HCT116 (cell line): Measurements from ENCODE around the gene PPM1M. TPM values are rescaled to one million over a fixed set of nuclear protein-coding genes. Genes with fewer than 3 reads are reported as not detected.

Source experiments
- ATAC-seq: fragments of 200-7000 bp; cut with Tn5 transposase; 2 replicates; pipeline ENCODE4 v1.9.1; 2020; ENCODE audit warnings: mild to moderate bottlenecking, moderate library complexity
- BruUV-seq: library from RNA; stranded (reverse); fragments of 400-500 nt; replicated peaks from 2 replicates; lab custom pipeline; 2021; lab: Mats Ljungman, UMichigan
- CTCF ChIA-PET: fragments of 300-600 bp; sonication (Branson Sonifier 250); formaldehyde crosslinking; loops from one replicate; lab custom pipeline; 2021; ENCODE audit warnings: antibody characterized with exemption; lab: Charles Lee
- POLR2A ChIA-PET: fragments of 300-600, 350-600 bp; sonication (Branson Sonifier 250); formaldehyde crosslinking; loops from one replicate; lab custom pipeline; 2021; ENCODE audit warnings: antibody characterized with exemption; lab: Charles Lee
- RAD21 ChIA-PET, 2 experiments: fragments of 300-600 bp; sonication (Branson Sonifier 250); formaldehyde crosslinking; loops; one replicate each; lab custom pipeline; 2023; ENCODE audit warnings: low total read pairs in 2 of 2; ENCODE audit not compliant: uncharacterized antibody in 2 of 2, unreplicated experiment in 2 of 2, low non-redundant PET in 1 of 2; lab: Charles Lee
- DNase-seq: peaks from one replicate; pipeline ENCODE4 v3.0.0-alpha.2; 2010; ENCODE audit warnings: low read depth, low spot score
- H2AFZ ChIP-seq: fragments of 200-600 bp; shearing (Covaris generic), sonication (generic); 2 replicates; pipeline ENCODE4 v1.6.1; 2017; ENCODE audit warnings: low read depth, mixed run types, mixed read lengths, antibody characterized with exemption, low read length; ENCODE audit not compliant: poor library complexity, severe bottlenecking
- H3K27ac ChIP-seq: 2 replicates; pipeline ENCODE4 v1.5.1; 2012; ENCODE audit warnings: low read depth, low read length
- H3K27me3 ChIP-seq: fragments of 200-600 bp; sonication (generic); 2 replicates; pipeline ENCODE4 v1.6.1; 2016; ENCODE audit warnings: mixed run types, low read length, mixed read lengths; ENCODE audit not compliant: insufficient read depth
- H3K36me3 ChIP-seq, 2 experiments: fragments of 200-500 bp in 1 of 2; fragments of 200-600 bp in 1 of 2; sonication (Bioruptor generic) in 1 of 2; sonication (generic) in 1 of 2; 2 replicates each; pipeline versions ENCODE4 v1.5.1 to v1.6.1; 2014 to 2016; ENCODE audit warnings: low read length in 2 of 2, inconsistent platforms in 1 of 2, mixed read lengths in 1 of 2, mixed run types in 1 of 2; ENCODE audit not compliant: insufficient read depth in 2 of 2, control insufficient read depth in 1 of 2
- H3K4me1 ChIP-seq, 2 experiments: fragments of 200-600 bp in 1 of 2; sonication (generic) in 1 of 2; 2 replicates each; pipeline versions ENCODE4 v1.5.1 to v1.6.1; 2012 to 2017; ENCODE audit warnings: low read length in 2 of 2, inconsistent platforms in 1 of 2, mild to moderate bottlenecking in 1 of 2, mixed read lengths in 1 of 2, mixed run types in 1 of 2, moderate library complexity in 1 of 2; ENCODE audit not compliant: insufficient read depth in 2 of 2, control insufficient read depth in 1 of 2
- H3K4me2 ChIP-seq: fragments of 200-600 bp; sonication (generic); 2 replicates; pipeline ENCODE4 v1.6.1; 2017; ENCODE audit warnings: mixed run types, low read length, mixed read lengths
- H3K4me3 ChIP-seq, 2 experiments: fragments of 200-600 bp in 1 of 2; sonication (generic) in 1 of 2; replicated peaks in 1 of 2; 2 replicates each; pipeline ENCODE4 v1.5.1; 2011 to 2016; ENCODE audit warnings: low read length in 2 of 2, control low read depth in 1 of 2, low read depth in 1 of 2, mild to moderate bottlenecking in 1 of 2, mixed read lengths in 1 of 2, mixed run types in 1 of 2
- H3K79me2 ChIP-seq: fragments of 200-600 bp; sonication (generic); 2 replicates; pipeline ENCODE4 v1.6.1; 2017; ENCODE audit warnings: mild to moderate bottlenecking, mixed run types, low read length, moderate library complexity, mixed read lengths; ENCODE audit not compliant: insufficient read depth
- H3K9ac ChIP-seq: fragments of 200-600 bp; sonication (generic); 2 replicates; pipeline ENCODE4 v1.6.1; 2016; ENCODE audit warnings: low read length, mixed read lengths
- H3K9me2 ChIP-seq: fragments of 200-600 bp; sonication (generic), shearing (Covaris generic); 2 replicates; pipeline ENCODE4 v1.6.1; 2017; ENCODE audit warnings: mixed run types, mild to moderate bottlenecking, moderate library complexity; ENCODE audit not compliant: insufficient read depth
- H3K9me3 ChIP-seq, 2 experiments: fragments of 200-500 bp in 1 of 2; fragments of 200-600 bp in 1 of 2; sonication (Bioruptor generic) in 1 of 2; sonication (generic) in 1 of 2; 2 replicates each; pipeline ENCODE4 v1.6.1; 2014 to 2017; ENCODE audit warnings: low read length in 2 of 2, mixed read lengths in 2 of 2, inconsistent platforms in 1 of 2, low read depth in 1 of 2, mild to moderate bottlenecking in 1 of 2, mixed run types in 1 of 2, moderate library complexity in 1 of 2; ENCODE audit not compliant: control insufficient read depth in 1 of 2, insufficient read depth in 1 of 2
- H4K20me1 ChIP-seq: fragments of 200-600 bp; sonication (generic), shearing (Covaris generic); 2 replicates; pipeline ENCODE4 v1.6.1; 2017; ENCODE audit warnings: mixed run types, mild to moderate bottlenecking, moderate library complexity; ENCODE audit not compliant: insufficient read depth
- CEBPB ChIP-seq: IDR thresholded peaks from 2 replicates; pipeline ENCODE4 v1.6.1; 2012; ENCODE audit warnings: low read depth
- ELF1 ChIP-seq: IDR thresholded peaks from 2 replicates; pipeline ENCODE4 v1.6.1; 2012; ENCODE audit warnings: low read depth, borderline replicate concordance
- EZH2phosphoT487 ChIP-seq: fragments of 200-600 bp; IDR thresholded peaks from 2 replicates; pipeline ENCODE4 v1.6.1; 2018; ENCODE audit warnings: antibody characterized with exemption, borderline replicate concordance
- FOSL1 ChIP-seq: IDR thresholded peaks from 2 replicates; pipeline ENCODE4 v1.6.1; 2012; ENCODE audit warnings: low read depth
- POLR2A ChIP-seq: IDR thresholded peaks from 2 replicates; pipeline ENCODE4 v1.7.0; 2011; ENCODE audit warnings: borderline replicate concordance; ENCODE audit not compliant: insufficient read depth, insufficient read length; ENCODE audit errors: extremely low read depth
- SP1 ChIP-seq: IDR thresholded peaks from 2 replicates; pipeline ENCODE4 v1.6.1; 2012; ENCODE audit warnings: low read depth
- SRF ChIP-seq: IDR thresholded peaks from 2 replicates; pipeline ENCODE4 v1.6.1; 2012; ENCODE audit warnings: low read depth
- TCF7L2 ChIP-seq: IDR thresholded peaks from 2 replicates; pipeline ENCODE4 v1.7.0; 2011; ENCODE audit warnings: borderline replicate concordance, inconsistent platforms; ENCODE audit not compliant: insufficient read depth, insufficient read length; ENCODE audit errors: extremely low read depth
- YY1 ChIP-seq: IDR thresholded peaks from 2 replicates; pipeline ENCODE4 v1.6.1; 2011; ENCODE audit warnings: low read length, low read depth, moderate library complexity, mild to moderate bottlenecking; ENCODE audit not compliant: insufficient replicate concordance; ENCODE audit errors: extremely low read depth
- intact Hi-C: fragments of 100-400 bp; cut with micrococcal nuclease; formaldehyde crosslinking; loops from 2 replicates; pipeline ENCODE4 v1.10.0; 2022
- total RNA-seq: library from RNA; stranded (reverse); gene quantifications from one replicate; pipeline ENCODE4 v1.2.1, GENCODE V29; 2021; ENCODE audit not compliant: unreplicated experiment
- TF ChIP-seq, protein P1 (sequence below), 3 experiments: fragments of 200-600 bp in 1 of 3; sonication (generic) in 1 of 3; IDR thresholded peaks in 2 of 3; conservative IDR thresholded peaks in 1 of 3; 2 replicates each; pipeline ENCODE4 v1.5.1; 2012 to 2017; ENCODE audit warnings: low read depth in 2 of 3, low read length in 2 of 3, antibody characterized with exemption in 1 of 3, borderline replicate concordance in 1 of 3, control low read depth in 1 of 3, mild to moderate bottlenecking in 1 of 3, mixed read lengths in 1 of 3, mixed run types in 1 of 3, moderate library complexity in 1 of 3; ENCODE audit not compliant: insufficient read depth in 1 of 3

Gene PPM1M
- total RNA-seq, 1 experiment from 2014 or later: 16.6 TPM

DNA sequence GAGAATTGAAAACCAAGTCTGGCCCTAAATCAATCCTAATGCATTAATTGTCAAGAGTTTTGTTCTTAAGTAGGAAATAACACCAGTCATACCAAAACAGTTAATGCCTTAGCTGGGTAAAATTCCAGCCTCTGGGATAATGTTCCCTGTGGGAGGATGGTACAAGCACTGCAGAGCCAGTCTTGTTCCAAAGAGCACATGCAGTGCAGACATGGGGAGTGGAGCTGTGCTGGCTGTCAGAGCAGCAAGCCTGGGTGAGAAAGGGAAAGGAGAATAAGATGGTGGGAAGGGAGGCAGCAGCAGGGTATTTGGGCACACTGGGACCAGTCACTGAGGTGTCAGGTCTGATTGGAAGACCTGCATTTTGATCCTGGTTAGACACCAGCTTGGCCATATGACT, 35.5 kb upstream of the PPM1M start:
- BruUV-seq: no TSS peak
- Histone ChIP-seq H3K36me3 (peaks cover 73 to 75% of the 10 kb centered on the region in 2 experiments), H3K9me2 (no peaks in the 10 kb centered on the region), H3K27ac (no peak overlapping the region), H4K20me1 (no peaks in the 10 kb centered on the region), H3K4me3 (no peak overlapping the region), H2AFZ (no peak overlapping the region), H3K4me1 (no peaks in the 10 kb centered on the region), H3K9ac (no peak overlapping the region), H3K27me3 (no peaks in the 10 kb centered on the region), H3K4me2 (no peak overlapping the region), H3K9me3 (no peaks in the 10 kb centered on the region), H3K79me2 (no peaks in the 10 kb centered on the region; the same call in 1 of the 2 replicates)
- ATAC-seq (no peak), DNase-seq (no peak)
- intact Hi-C loops: no loop called here
- TF ChIP-seq, protein P1, sequence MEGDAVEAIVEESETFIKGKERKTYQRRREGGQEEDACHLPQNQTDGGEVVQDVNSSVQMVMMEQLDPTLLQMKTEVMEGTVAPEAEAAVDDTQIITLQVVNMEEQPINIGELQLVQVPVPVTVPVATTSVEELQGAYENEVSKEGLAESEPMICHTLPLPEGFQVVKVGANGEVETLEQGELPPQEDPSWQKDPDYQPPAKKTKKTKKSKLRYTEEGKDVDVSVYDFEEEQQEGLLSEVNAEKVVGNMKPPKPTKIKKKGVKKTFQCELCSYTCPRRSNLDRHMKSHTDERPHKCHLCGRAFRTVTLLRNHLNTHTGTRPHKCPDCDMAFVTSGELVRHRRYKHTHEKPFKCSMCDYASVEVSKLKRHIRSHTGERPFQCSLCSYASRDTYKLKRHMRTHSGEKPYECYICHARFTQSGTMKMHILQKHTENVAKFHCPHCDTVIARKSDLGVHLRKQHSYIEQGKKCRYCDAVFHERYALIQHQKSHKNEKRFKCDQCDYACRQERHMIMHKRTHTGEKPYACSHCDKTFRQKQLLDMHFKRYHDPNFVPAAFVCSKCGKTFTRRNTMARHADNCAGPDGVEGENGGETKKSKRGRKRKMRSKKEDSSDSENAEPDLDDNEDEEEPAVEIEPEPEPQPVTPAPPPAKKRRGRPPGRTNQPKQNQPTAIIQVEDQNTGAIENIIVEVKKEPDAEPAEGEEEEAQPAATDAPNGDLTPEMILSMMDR (IDR thresholded peaks at IDR 0.05 in 2 of 3, conservative IDR thresholded peaks at IDR 0.05 in 1 of 3; ENCODE audit: borderline replicate concordance in 1 of 3, insufficient read depth in 1 of 3, low read depth in 2 of 3, low read length in 2 of 3): no peak
- TF ChIP-seq SRF (no peak), FOSL1 (no peak), YY1 (no peak)
- RAD21 ChIA-PET: no interaction called here
- POLR2A ChIA-PET: no interaction called here
- CTCF ChIA-PET: no interaction called here

DNA sequence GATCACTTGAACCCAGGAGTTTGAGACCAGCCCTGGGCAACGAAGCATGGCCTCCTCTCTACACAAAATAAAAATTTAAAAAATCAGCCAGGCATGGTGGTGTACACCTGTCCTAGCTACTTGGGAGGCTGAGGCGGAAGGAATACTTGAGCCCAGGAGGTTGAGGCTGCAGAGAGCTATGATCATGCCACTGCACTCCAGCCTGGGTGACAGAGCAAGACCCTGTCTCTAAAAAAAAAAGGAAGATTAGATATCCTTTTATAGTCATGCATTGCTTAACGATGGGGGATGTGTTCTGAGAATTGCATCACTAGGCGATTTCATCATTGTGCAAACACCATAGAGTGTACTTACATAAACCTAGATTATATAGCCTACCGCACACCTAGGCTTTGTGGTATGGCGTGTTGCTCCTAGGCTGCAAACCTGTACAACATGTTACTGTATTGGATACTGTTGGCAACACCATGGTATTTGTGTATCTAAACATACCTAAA, 35.0 kb upstream of the PPM1M start:
- CTCF ChIA-PET: no interaction called here
- Histone ChIP-seq H4K20me1 (no peaks in the 10 kb centered on the region), H3K4me3 (no peak overlapping the region), H3K9me3 (no peaks in the 10 kb centered on the region), H3K27me3 (no peaks in the 10 kb centered on the region), H3K9ac (no peak overlapping the region), H2AFZ (no peak overlapping the region), H3K4me1 (no peaks in the 10 kb centered on the region), H3K4me2 (no peak overlapping the region), H3K9me2 (no peaks in the 10 kb centered on the region), H3K79me2 (no peaks in the 10 kb centered on the region; the same call in 1 of the 2 replicates), H3K36me3 (peaks cover 67 to 70% of the 10 kb centered on the region in 2 experiments), H3K27ac (no peak overlapping the region)
- RAD21 ChIA-PET: no interaction called here
- ATAC-seq: no peak
- POLR2A ChIA-PET: no interaction called here
- intact Hi-C loops: no loop called here
- no peak for DNase-seq
- no TSS peak for BruUV-seq
- TF ChIP-seq POLR2A (no peak), SRF (no peak), CEBPB (no peak), SP1 (no peak), TCF7L2 (no peak), EZH2phosphoT487 (no peak), FOSL1 (no peak), ELF1 (no peak)
- TF ChIP-seq, protein P1 (IDR thresholded peaks at IDR 0.05 in 2 of 3, conservative IDR thresholded peaks at IDR 0.05 in 1 of 3; ENCODE audit: borderline replicate concordance in 1 of 3, insufficient read depth in 1 of 3, low read depth in 2 of 3, low read length in 2 of 3): no peak
